Measurements from ENCODE around the gene GALNT16. TPM values are rescaled to one million over a fixed set of nuclear protein-coding genes. Genes with fewer than 3 reads are reported as not detected.

Gene GALNT16
- total RNA-seq, 1 experiment from 2014 or later, result 4.0 TPM

DNA sequence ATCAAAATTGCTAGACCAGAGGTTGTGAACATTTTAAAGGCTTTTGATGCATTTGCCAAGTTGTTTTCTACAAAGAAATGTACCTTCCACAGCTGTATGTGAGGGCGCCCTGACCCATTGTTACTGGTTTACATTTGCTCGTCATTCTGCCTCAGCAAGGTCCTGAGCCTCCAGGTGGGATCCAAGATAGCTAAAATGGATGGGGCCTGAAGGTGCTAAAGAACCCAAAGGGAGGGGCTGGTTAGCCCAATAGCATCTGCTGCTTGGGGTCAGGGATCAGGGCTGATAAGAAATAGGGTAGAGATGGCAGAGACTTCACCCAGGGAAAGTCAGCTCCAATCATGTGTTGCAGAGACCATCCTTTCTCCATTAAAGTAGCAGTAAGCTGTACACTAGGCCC lies 43.1 kb downstream of the GALNT16 start:
- Mint-ChIP-seq H3K4me3 (ENCODE audit: low read depth, unreplicated experiment) (no peak overlapping the region), H3K4me1 (ENCODE audit: low read depth, unreplicated experiment) (no peaks in the 10 kb centered on the region), H3K36me3 (ENCODE audit: insufficient read depth, unreplicated experiment) (no peaks in the 10 kb centered on the region), H3K27ac (ENCODE audit: unreplicated experiment) (no peak overlapping the region), H3K27me3 (ENCODE audit: unreplicated experiment) (peaks cover 52% of the 10 kb centered on the region), H3K9me3 (ENCODE audit: low read depth, unreplicated experiment) (no peaks in the 10 kb centered on the region)
- CTCF ChIA-PET, result no interaction called here
- intact Hi-C loops (cut with micrococcal nuclease; ENCODE audit: unreplicated experiment), result no loop called here
- TF ChIP-seq, protein P1, sequence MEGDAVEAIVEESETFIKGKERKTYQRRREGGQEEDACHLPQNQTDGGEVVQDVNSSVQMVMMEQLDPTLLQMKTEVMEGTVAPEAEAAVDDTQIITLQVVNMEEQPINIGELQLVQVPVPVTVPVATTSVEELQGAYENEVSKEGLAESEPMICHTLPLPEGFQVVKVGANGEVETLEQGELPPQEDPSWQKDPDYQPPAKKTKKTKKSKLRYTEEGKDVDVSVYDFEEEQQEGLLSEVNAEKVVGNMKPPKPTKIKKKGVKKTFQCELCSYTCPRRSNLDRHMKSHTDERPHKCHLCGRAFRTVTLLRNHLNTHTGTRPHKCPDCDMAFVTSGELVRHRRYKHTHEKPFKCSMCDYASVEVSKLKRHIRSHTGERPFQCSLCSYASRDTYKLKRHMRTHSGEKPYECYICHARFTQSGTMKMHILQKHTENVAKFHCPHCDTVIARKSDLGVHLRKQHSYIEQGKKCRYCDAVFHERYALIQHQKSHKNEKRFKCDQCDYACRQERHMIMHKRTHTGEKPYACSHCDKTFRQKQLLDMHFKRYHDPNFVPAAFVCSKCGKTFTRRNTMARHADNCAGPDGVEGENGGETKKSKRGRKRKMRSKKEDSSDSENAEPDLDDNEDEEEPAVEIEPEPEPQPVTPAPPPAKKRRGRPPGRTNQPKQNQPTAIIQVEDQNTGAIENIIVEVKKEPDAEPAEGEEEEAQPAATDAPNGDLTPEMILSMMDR (IDR thresholded peaks at IDR 0.05; ENCODE audit: unreplicated experiment), result no peak
- DNase-seq, result no peak
- BruUV-seq (replicated peaks), result no TSS peak

DNA sequence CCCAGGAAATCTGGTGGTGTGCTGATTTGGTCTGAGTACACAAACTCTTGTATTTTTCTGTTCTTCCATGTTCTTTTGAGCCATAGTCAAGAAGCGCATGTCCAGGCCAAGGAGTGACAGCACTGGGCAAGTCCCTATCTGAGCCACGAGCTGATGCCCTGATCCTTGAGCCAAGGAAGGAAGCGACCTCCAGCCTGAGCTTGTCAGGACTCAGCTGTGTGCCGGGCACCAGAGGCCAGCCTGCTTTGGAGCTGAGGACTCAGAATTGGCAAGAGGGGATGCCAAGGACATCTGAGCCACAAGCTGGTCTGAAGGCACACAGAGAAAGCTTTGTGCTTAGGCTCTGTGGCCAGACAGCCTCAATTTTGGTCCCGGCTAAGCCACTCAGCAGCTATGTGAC lies 52.6 kb downstream of the GALNT16 start:
- no peak overlapping the region for H3K27ac Mint-ChIP-seq (ENCODE audit: unreplicated experiment)
- CTCF ChIA-PET, result no interaction called here
- no peak for DNase-seq
- peaks cover 13% of the 10 kb centered on the region for H3K4me1 Mint-ChIP-seq (ENCODE audit: low read depth, unreplicated experiment)
- BruUV-seq (replicated peaks), result no TSS peak
- H3K9me3 Mint-ChIP-seq (ENCODE audit: low read depth, unreplicated experiment), result no peaks in the 10 kb centered on the region
- H3K4me3 Mint-ChIP-seq (ENCODE audit: low read depth, unreplicated experiment), result no peak overlapping the region
- no peaks in the 10 kb centered on the region for H3K36me3 Mint-ChIP-seq (ENCODE audit: insufficient read depth, unreplicated experiment)
- intact Hi-C loops (cut with micrococcal nuclease; ENCODE audit: unreplicated experiment), result no loop called here
- peaks cover 9% of the 10 kb centered on the region for H3K27me3 Mint-ChIP-seq (ENCODE audit: unreplicated experiment)
- TF ChIP-seq, protein P1 (IDR thresholded peaks at IDR 0.05; ENCODE audit: unreplicated experiment), result no peak

DNA sequence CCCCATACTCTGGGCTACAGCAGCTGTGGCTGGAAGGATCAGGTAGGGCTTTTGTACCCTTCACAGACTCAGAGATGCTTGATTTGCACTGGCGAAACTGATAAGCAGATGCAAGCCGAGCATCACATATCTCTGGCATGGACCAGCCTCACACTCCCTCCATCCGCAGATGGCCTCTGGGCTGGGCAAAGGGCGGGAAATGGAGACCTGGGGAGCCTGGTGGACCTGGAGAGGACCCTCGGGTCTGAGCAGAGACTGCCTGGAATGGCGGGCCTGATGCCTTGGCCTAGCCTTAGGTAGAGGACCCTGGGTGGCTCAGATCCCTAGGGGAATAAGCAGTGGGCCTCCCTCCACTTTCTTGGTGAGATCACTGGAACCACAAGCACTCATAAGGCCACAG lies 53.2 kb downstream of the GALNT16 start:
- H3K4me3 Mint-ChIP-seq (ENCODE audit: low read depth, unreplicated experiment), result no peak overlapping the region
- no peak for DNase-seq
- intact Hi-C loops (cut with micrococcal nuclease; ENCODE audit: unreplicated experiment), result no loop called here
- no TSS peak for BruUV-seq (replicated peaks)
- TF ChIP-seq, protein P1 (IDR thresholded peaks at IDR 0.05; ENCODE audit: unreplicated experiment), result no peak
- peaks cover 17% of the 10 kb centered on the region for H3K4me1 Mint-ChIP-seq (ENCODE audit: low read depth, unreplicated experiment)
- CTCF ChIA-PET, result no interaction called here
- peaks cover 3% of the 10 kb centered on the region for H3K27me3 Mint-ChIP-seq (ENCODE audit: unreplicated experiment)
- no peak overlapping the region for H3K27ac Mint-ChIP-seq (ENCODE audit: unreplicated experiment)
- no peaks in the 10 kb centered on the region for H3K9me3 Mint-ChIP-seq (ENCODE audit: low read depth, unreplicated experiment)
- H3K36me3 Mint-ChIP-seq (ENCODE audit: insufficient read depth, unreplicated experiment), result no peaks in the 10 kb centered on the region

DNA sequence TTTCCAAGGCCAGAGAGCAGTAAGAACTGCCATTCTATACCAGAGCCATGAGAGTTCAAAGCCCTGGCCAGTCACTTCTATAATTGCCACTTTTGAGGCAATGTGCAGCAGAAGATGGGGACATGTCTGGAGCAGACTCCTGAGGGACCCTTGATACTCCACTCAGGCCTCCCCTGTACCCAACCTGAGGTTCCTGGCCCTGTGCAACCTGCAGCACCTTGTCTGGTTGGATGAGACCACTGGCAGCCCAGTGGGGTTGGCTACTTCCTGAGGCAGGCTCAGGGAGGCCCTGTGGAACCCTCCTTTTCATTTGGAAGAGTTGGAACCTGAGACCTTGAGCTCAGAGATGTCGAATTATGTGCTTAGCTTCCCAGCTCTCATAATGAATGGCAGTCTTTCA lies 54.4 kb downstream of the GALNT16 start:
- Mint-ChIP-seq H3K9me3 (ENCODE audit: low read depth, unreplicated experiment) (no peaks in the 10 kb centered on the region), H3K27ac (ENCODE audit: unreplicated experiment) (no peak overlapping the region), H3K36me3 (ENCODE audit: insufficient read depth, unreplicated experiment) (no peaks in the 10 kb centered on the region), H3K4me3 (ENCODE audit: low read depth, unreplicated experiment) (no peak overlapping the region), H3K27me3 (ENCODE audit: unreplicated experiment) (no peaks in the 10 kb centered on the region), H3K4me1 (ENCODE audit: low read depth, unreplicated experiment) (peaks cover 17% of the 10 kb centered on the region)
- intact Hi-C loops (cut with micrococcal nuclease; ENCODE audit: unreplicated experiment), result no loop called here
- TF ChIP-seq, protein P1 (IDR thresholded peaks at IDR 0.05; ENCODE audit: unreplicated experiment), result no peak
- no TSS peak for BruUV-seq (replicated peaks)
- DNase-seq, result no peak
- CTCF ChIA-PET, result no interaction called here

DNA sequence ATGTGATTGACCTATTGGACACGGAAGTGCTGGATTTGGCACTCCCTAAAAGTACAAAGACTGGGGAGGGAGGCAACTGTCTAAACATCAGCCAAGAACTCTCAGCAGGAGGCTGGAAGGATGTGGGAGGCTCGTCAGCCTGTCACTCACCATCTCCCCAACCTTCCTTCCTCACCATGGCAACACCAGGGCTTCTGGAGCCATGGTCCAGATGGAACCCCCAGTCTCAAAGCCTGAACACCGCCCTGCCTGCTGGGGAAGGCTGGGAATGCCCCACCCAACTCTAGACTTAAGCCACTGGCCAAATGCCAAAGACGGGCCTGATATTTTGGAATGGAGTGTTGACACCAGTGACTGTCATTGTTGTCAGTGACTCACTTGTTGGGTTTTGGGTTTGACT lies 55.3 kb downstream of the GALNT16 start:
- BruUV-seq (replicated peaks), result no TSS peak
- H3K27me3 Mint-ChIP-seq (ENCODE audit: unreplicated experiment), result no peaks in the 10 kb centered on the region
- DNase-seq, result no peak
- intact Hi-C loops (cut with micrococcal nuclease; ENCODE audit: unreplicated experiment), result no loop called here
- CTCF ChIA-PET, result no interaction called here
- no peaks in the 10 kb centered on the region for H3K9me3 Mint-ChIP-seq (ENCODE audit: low read depth, unreplicated experiment)
- peaks cover 17% of the 10 kb centered on the region for H3K4me1 Mint-ChIP-seq (ENCODE audit: low read depth, unreplicated experiment)
- H3K36me3 Mint-ChIP-seq (ENCODE audit: insufficient read depth, unreplicated experiment), result no peaks in the 10 kb centered on the region
- no peak overlapping the region for H3K4me3 Mint-ChIP-seq (ENCODE audit: low read depth, unreplicated experiment)
- TF ChIP-seq, protein P1 (IDR thresholded peaks at IDR 0.05; ENCODE audit: unreplicated experiment), result no peak
- no peak overlapping the region for H3K27ac Mint-ChIP-seq (ENCODE audit: unreplicated experiment)

Measured in Calu3 (cell line).